ENCODE results near the gene MYH7.
"Not testable (repeated sequence)": the region's sequence is repeated elsewhere in the genome, so short reads cannot be mapped to it uniquely, and the experiment has no call there.

Gene MYH7

GRCh38 chr14:23387916-23388882, 47.3 kb downstream of the MYH7 start:
- DNase-seq (ENCODE audit: low spot score) = no peak

- no peak for DNase-seq (ENCODE audit: low spot score)
Observed at GRCh38 chr14:23386999-23387398, 48.5 kb downstream of the MYH7 start.

- DNase-seq (ENCODE audit: low spot score) = not testable (repeated sequence)
Observed at GRCh38 chr14:23386266-23386657, 49.2 kb downstream of the MYH7 start.

GRCh38 chr14:23385642-23386265, 49.7 kb downstream of the MYH7 start:
- DNase-seq (ENCODE audit: low spot score) = no peak

- no peak for DNase-seq (ENCODE audit: low spot score)
Observed at GRCh38 chr14:23385244-23385641, 50.2 kb downstream of the MYH7 start.

GRCh38 chr14:23384364-23385080, 50.9 kb downstream of the MYH7 start:
- DNase-seq (ENCODE audit: low spot score) = no peak

- no peak for DNase-seq (ENCODE audit: low spot score)
Observed at GRCh38 chr14:23382731-23383440, 52.6 kb downstream of the MYH7 start.

- DNase-seq (ENCODE audit: low spot score) = no peak
Observed at GRCh38 chr14:23382276-23382675, 53.2 kb downstream of the MYH7 start.

- no peak for DNase-seq (ENCODE audit: low spot score)
Observed at GRCh38 chr14:23381871-23382270, 53.6 kb downstream of the MYH7 start.

GRCh38 chr14:23380976-23381375, 54.5 kb downstream of the MYH7 start:
- no peak for DNase-seq (ENCODE audit: low spot score)

GRCh38 chr14:23380197-23380914, 55.1 kb downstream of the MYH7 start:
- DNase-seq (ENCODE audit: low spot score) = no peak

- DNase-seq (ENCODE audit: low spot score) = peak; percentile 59
Observed at GRCh38 chr14:23379366-23380196, 55.9 kb downstream of the MYH7 start.

GRCh38 chr14:23378612-23379220, 56.7 kb downstream of the MYH7 start:
- no peak for DNase-seq (ENCODE audit: low spot score)

GRCh38 chr14:23377573-23378563, 57.6 kb downstream of the MYH7 start:
- DNase-seq (ENCODE audit: low spot score) = no peak

GRCh38 chr14:23377198-23377550, 58.3 kb downstream of the MYH7 start:
- no peak for DNase-seq (ENCODE audit: low spot score)

- peak; percentile 48 for DNase-seq (ENCODE audit: low spot score)
Observed at GRCh38 chr14:23376482-23377197, 58.8 kb downstream of the MYH7 start, which contains the start of gene CMTM5. CMTM5 (plus strand) TSS chr14:23377046; CDS start chr14:23377252, 206 bp downstream.

- no peak for DNase-seq (ENCODE audit: low spot score)
Observed at GRCh38 chr14:23375527-23376251, 59.8 kb downstream of the MYH7 start.

Measured in SK-N-DZ (cell line).